Skeletal muscle cell (primary cell): Measurements from ENCODE around the gene DGKI.

ENCODE experiments used
- DNase-seq: peaks from one replicate; pipeline ENCODE4 v3.0.0-alpha.2; 2010; ENCODE audit warnings: low read depth
- H3K4me3 ChIP-seq: 2 replicates; pipeline ENCODE4 v1.5.1; 2011; ENCODE audit warnings: low read depth, mild to moderate bottlenecking, control low read depth, low read length, moderate library complexity

DGKI gene

GRCh38 chr7:137846827-137847567 is at the start of gene DGKI:
Gene DGKI (minus strand): TSS chr7:137846974.
- no peak for DNase-seq
- H3K4me3 ChIP-seq: peak within 1 kb of the TSS; percentile 59

- no peak overlapping the region for H3K4me3 ChIP-seq
- no peak for DNase-seq
Observed at GRCh38 chr7:137895301-137896221, 48.8 kb upstream of the DGKI start.

- no peak overlapping the region for H3K4me3 ChIP-seq
- DNase-seq: no peak
Observed at GRCh38 chr7:137893143-137893742, 46.5 kb upstream of the DGKI start.

GRCh38 chr7:137891016-137891655 is 44.4 kb upstream of the DGKI start:
- no peak for DNase-seq
- H3K4me3 ChIP-seq: no peak overlapping the region

- DNase-seq: no peak
- H3K4me3 ChIP-seq: no peak overlapping the region
Observed at GRCh38 chr7:137890449-137890921, 43.7 kb upstream of the DGKI start.

DNA sequence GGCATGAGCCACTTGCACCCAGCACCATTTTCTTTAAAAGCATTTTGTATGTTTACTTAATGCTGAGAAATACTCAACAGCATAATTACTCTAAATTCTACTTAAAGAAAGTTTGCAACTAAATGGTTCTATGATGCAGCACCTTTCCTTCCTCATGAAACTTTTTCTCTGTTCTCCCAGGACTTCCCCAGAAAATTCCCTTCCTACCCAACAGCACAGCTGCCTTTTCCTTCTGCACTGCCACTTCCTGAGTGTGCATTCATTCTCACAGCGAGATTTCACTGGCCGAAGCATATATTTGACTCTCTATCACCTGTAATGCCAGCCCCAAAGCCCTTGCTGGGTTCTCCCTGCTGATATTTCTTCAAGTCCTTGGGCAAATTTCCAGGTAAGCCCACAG is 41.5 kb upstream of the DGKI start:
- no peak for DNase-seq
- H3K4me3 ChIP-seq: no peak overlapping the region

DNA sequence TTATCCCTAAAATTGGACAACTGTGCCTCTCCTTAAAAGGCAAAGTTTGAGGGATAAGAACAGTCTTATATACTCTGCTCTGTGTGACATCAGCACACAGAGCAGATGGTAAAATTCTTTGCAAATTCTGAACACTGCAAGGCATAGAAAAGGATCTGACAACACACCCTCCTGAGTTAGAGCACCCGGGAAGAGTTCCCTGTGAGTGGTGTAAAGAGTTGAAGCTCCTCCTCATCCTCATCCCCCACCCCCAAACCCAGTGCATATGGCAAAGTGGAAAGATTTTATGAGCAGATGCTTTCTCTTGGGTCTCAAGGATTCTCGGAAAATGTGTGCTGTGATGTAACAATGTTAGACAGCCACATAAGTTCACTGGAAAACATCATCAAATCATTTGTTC is 40.0 kb upstream of the DGKI start:
- no peak overlapping the region for H3K4me3 ChIP-seq
- DNase-seq: no peak

GRCh38 chr7:137886281-137886680 is 39.5 kb upstream of the DGKI start:
- H3K4me3 ChIP-seq: no peak overlapping the region
- DNase-seq: no peak

- no peak for DNase-seq
- no peak overlapping the region for H3K4me3 ChIP-seq
Observed at GRCh38 chr7:137885678-137886077, 38.9 kb upstream of the DGKI start.

DNA sequence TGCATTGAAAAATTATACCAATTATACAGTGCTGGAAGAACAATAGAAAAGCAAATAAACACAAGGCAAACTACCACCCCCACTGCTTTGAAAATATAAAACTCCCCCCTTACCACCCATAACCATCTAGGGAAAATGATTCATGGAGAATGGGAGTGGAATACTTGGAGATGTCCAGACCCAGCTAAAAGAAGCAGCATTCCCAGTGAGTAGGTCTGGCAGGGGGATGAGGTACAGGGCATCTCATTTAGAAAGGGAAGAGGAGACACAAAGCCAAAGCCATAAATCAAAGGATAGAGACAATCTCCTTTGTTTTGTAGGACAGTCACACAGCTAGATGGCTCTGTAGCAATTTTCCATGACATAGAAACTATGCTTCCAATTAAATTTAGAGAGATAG is 36.0 kb upstream of the DGKI start:
- DNase-seq: no peak
- no peak overlapping the region for H3K4me3 ChIP-seq

DNA sequence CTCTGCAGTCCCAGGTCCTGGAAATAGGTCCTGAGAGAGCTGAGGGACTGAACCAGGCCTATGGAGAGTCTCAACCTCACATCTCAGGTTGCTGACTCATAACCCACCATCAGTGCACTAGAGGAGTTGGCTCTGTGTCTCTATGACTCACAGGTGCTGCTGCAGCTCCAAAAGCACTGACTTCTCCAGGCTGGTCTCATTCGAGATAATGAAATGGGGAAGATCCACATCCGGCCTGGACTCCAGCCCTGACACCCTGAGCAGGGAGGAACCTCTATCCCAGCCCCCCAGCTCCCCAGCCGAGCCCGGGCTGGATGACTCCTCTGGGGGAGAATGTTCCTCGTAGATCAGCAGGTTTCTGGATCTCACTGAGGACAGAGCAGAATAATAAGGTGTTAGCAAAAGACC is 35.5 kb upstream of the DGKI start:
- no peak overlapping the region for H3K4me3 ChIP-seq
- DNase-seq: peak; percentile 97

GRCh38 chr7:137881607-137882260 is 35.0 kb upstream of the DGKI start:
- H3K4me3 ChIP-seq: no peak overlapping the region
- no peak for DNase-seq

- no peak overlapping the region for H3K4me3 ChIP-seq
- DNase-seq: peak; percentile 75
Observed at GRCh38 chr7:137880432-137880831, 33.7 kb upstream of the DGKI start.

DNA sequence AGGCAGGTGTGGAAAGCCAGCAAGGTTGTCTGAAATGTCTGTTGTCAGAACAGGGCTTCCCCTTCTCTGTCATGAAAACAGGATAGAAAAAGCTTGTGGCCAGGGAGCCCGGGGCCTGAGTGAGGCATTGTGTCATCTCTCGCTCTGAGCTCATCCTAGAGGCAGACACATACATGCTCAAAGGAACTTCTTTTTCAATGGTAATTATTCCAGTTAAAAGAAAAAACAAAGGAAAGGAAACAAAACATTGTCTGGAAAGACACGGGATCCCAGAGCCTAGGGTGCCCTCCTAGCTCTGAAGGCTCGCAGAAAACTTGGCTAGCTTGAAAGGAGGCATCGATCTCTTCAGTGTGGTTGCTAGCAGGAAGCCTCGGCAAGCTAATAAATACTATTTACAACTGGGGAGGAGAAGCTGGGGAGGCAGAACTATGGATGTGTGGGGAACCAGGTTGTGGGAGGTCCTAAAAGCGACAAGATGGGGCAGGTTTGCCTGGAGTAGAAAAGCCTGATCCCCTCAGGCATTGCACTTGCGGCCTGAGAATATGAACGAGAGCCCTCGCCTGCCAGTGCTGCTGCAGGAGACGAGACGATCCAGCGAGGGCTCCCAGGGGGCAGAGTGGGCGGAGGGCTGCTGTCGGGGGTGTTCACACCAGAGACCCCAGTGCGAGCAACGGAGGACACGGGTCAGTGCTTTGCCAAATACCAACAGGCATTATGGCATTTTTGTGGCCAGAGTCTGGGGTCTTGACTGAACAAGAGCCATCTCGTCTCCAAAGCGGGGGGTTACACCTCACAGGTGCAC is 32.8 kb upstream of the DGKI start:
- no peak overlapping the region for H3K4me3 ChIP-seq
- peak; percentile 49 for DNase-seq

DNA sequence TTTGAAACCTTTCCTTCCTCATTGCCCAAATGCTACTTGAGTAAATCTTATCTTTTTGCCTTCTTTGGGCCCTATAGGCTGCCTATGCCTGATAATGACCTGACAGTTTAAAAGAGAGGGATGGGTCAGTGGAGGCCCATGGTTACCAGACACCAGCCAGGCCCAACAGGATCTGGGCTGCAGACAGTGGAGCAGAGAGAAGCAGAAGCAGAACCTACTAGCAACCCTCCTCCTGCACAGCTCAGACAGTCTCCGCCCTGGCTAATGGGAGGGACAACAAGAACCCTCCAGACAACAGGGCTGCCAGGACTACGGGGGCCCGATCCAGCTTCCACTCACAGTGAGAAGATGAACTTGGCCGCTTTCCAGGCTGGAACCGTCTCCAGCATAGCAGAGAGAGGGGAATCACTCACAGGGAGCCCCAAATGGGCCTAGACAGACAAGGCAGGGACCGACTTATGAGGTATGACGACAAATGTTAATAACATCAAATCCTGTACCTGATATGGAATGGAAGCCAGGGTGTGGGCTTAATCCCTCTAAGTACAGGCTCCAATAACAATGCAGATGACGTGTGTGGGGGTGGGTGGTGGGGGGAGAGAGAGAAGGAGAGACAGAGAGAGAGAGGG is 31.7 kb upstream of the DGKI start:
- H3K4me3 ChIP-seq: no peak overlapping the region
- DNase-seq: peak; percentile 32

GRCh38 chr7:137877027-137877675 is 30.4 kb upstream of the DGKI start:
- no peak for DNase-seq
- H3K4me3 ChIP-seq: no peak overlapping the region

- H3K4me3 ChIP-seq: no peak overlapping the region
- DNase-seq: no peak
Observed at GRCh38 chr7:137875746-137876145, 29.0 kb upstream of the DGKI start.
